Ovary (tissue), 3 donors: ENCODE data around the gene NAAA.

ENCODE experiments used
- CTCF ChIP-seq, 3 donors: fragments of 450-650 bp in 2 of 3; fragments of 200-600 bp in 1 of 3; IDR thresholded peaks; one replicate each; pipeline versions ENCODE4 v1.5.1 to v1.8.0; 2016 to 2022; ENCODE audit warnings: antibody characterized with exemption in 3 of 3, mild to moderate bottlenecking in 1 of 3
- EP300 ChIP-seq: sonication (generic); formaldehyde crosslinking; IDR thresholded peaks from one replicate; pipeline ENCODE4 v1.6.1; 2017; ENCODE audit warnings: antibody characterized with exemption
- POLR2A ChIP-seq: fragments of 450-650 bp; IDR thresholded peaks from one replicate; pipeline ENCODE4 v1.6.1; 2017; ENCODE audit warnings: antibody characterized with exemption, mild to moderate bottlenecking, moderate library complexity
- donor health status: DM: no; HTN: no; CAD: no.

- TF ChIP-seq CTCF (IDR thresholded peaks at IDR 0.05) (no peak), POLR2A (no peak), EP300 (no peak)
Measured at GRCh38 chr4:75907966-75908365, 32.8 kb downstream of the NAAA start.
